HepG2 (cell line): ENCODE results near the gene SHLD1. TPM values are rescaled to one million over a fixed set of nuclear protein-coding genes. Genes with fewer than 3 reads are reported as not detected.
A peak's percentile ranks its signal among the peaks of the same experiment; 100 is the strongest.

Experiments
- HOXA7 ChIP-seq: sonication (generic); formaldehyde crosslinking; IDR thresholded peaks from 2 replicates; pipeline ENCODE4 v1.8.1; 2022; ENCODE audit warnings: mild to moderate bottlenecking, missing genetic modification reagents, moderate library complexity
- KMT2B ChIP-seq: IDR thresholded peaks from 2 replicates; pipeline ENCODE4 v1.6.1; 2016; ENCODE audit warnings: missing genetic modification reagents, missing compliant biosample characterization
- TBX2 ChIP-seq: sonication (generic); formaldehyde crosslinking; IDR thresholded peaks from 2 replicates; pipeline ENCODE4 v1.5.0; 2020; ENCODE audit warnings: missing genetic modification reagents, mild to moderate bottlenecking, borderline replicate concordance
- U2AF1 ChIP-seq: fragments of 200-400 bp; formaldehyde crosslinking; optimal IDR thresholded peaks from 2 replicates; pipeline ENCODE3; 2017; ENCODE audit warnings: mild to moderate bottlenecking, low read depth, low read length
- ZFP41 ChIP-seq: sonication (generic); formaldehyde crosslinking; IDR thresholded peaks from 2 replicates; pipeline ENCODE4 v1.4.0; 2020; ENCODE audit warnings: mild to moderate bottlenecking, missing genetic modification reagents, borderline replicate concordance
- ZNF460 ChIP-seq: sonication (generic); formaldehyde crosslinking; IDR thresholded peaks from 2 replicates; pipeline ENCODE4 v1.5.1; 2020; ENCODE audit warnings: missing genetic modification reagents, mild to moderate bottlenecking, borderline replicate concordance
- ZNF713 ChIP-seq: sonication (generic); formaldehyde crosslinking; IDR thresholded peaks from 2 replicates; pipeline ENCODE4 v1.4.0; 2020; ENCODE audit warnings: mild to moderate bottlenecking, missing genetic modification reagents
- ZNF883 ChIP-seq: sonication (generic); formaldehyde crosslinking; IDR thresholded peaks from 2 replicates; pipeline ENCODE4 v1.5.1; 2020; ENCODE audit warnings: mild to moderate bottlenecking, missing genetic modification reagents; ENCODE audit errors: not compliant biosample characterization
- polyA plus RNA-seq, 8 experiments: library from polyadenylated mRNA; depleted of rRNA in 3 of 8; stranded (reverse) in 7 of 8; unstranded in 1 of 8; fragments of >200 nt; fragmentation: Illumina TruSeq in 4 of 8; extraction: Trizol in 4 of 8; gene quantifications; 2 replicates each; pipeline versions ENCODE4 v1.2.1 to v1.2.3, GENCODE V29; 2011 to 2016; ENCODE audit warnings: low read depth in 4 of 8, missing spikeins in 1 of 8, mixed read lengths in 1 of 8; ENCODE audit not compliant: insufficient read depth in 1 of 8
- total RNA-seq, 5 experiments: library from RNA; depleted of rRNA; stranded (reverse); fragments of >200 nt; fragmentation: Illumina TruSeq; extraction: Trizol; gene quantifications; 2 replicates each; pipeline ENCODE4 v1.2.3, GENCODE V29; 2016; ENCODE audit warnings: low read depth in 1 of 5
- TF ChIP-seq, protein P1 (sequence below): sonication (generic); formaldehyde crosslinking; IDR thresholded peaks from 2 replicates; pipeline ENCODE4 v1.4.0; 2020; ENCODE audit warnings: mild to moderate bottlenecking, missing genetic modification reagents
- TF ChIP-seq, protein P2 (sequence below): sonication (generic); formaldehyde crosslinking; IDR thresholded peaks from 2 replicates; pipeline ENCODE4 v1.4.0; 2020; ENCODE audit warnings: mild to moderate bottlenecking, missing genetic modification reagents
- TF ChIP-seq, protein P3 (sequence below): sonication (generic); formaldehyde crosslinking; IDR thresholded peaks from 2 replicates; pipeline ENCODE4 v1.4.0; 2020; ENCODE audit warnings: mild to moderate bottlenecking, missing genetic modification reagents
- TF ChIP-seq, protein P4 (sequence below): sonication (generic); formaldehyde crosslinking; conservative IDR thresholded peaks from 2 replicates; pipeline ENCODE4 v1.4.0; 2020; ENCODE audit warnings: missing genetic modification reagents

The SHLD1 gene
- total and polyA plus RNA-seq, 2 of the 13 experiments (the other 11 are each of a cell fraction or from before 2014, with no cell fraction given) = 8.9 to 10.0 TPM

DNA sequence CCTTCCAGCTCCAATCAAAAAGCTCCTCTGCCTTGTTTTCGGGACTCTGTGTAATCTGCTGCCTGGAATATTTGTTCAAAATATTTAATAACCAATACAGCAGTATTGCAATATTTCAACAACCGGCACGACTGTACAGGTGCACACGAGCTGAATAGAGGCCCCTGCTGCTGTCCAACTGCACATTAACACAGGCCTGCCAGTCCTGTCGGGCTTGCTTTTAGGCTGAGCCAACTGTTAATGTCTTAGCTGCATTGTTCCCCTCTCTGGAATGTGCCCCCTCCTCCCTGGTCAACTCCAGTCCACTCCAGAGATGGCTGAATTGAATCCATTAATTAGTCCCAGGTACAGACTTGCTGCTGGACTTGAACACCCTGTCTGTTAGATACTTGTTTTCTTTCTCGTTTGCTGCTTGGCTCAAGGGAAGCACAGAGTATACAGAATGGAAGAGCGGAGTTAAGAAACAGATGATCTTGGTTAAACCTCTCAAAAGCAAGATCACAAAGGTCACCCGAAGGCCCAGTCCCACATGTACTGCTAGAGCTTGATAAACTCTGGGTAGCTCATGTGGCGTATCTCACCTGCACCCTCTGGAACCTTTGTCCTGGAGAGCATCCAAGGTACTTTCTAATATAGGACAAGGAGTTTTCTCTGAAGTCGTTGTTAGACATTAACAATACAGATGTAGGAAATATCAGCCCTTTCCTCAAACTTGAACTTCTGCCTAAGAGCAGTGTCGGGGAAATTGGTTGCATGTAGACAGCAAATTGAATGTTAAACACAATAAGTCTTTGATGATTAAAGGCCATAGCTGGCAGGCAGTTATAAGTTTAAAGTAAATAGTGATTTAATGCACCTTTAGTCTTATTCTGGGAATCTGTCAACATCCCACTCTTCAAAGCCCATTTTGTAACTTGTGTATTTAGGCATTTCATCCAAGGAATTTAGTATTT is 31.9 kb downstream of the SHLD1 start (continued):
- TF ChIP-seq, protein P1, sequence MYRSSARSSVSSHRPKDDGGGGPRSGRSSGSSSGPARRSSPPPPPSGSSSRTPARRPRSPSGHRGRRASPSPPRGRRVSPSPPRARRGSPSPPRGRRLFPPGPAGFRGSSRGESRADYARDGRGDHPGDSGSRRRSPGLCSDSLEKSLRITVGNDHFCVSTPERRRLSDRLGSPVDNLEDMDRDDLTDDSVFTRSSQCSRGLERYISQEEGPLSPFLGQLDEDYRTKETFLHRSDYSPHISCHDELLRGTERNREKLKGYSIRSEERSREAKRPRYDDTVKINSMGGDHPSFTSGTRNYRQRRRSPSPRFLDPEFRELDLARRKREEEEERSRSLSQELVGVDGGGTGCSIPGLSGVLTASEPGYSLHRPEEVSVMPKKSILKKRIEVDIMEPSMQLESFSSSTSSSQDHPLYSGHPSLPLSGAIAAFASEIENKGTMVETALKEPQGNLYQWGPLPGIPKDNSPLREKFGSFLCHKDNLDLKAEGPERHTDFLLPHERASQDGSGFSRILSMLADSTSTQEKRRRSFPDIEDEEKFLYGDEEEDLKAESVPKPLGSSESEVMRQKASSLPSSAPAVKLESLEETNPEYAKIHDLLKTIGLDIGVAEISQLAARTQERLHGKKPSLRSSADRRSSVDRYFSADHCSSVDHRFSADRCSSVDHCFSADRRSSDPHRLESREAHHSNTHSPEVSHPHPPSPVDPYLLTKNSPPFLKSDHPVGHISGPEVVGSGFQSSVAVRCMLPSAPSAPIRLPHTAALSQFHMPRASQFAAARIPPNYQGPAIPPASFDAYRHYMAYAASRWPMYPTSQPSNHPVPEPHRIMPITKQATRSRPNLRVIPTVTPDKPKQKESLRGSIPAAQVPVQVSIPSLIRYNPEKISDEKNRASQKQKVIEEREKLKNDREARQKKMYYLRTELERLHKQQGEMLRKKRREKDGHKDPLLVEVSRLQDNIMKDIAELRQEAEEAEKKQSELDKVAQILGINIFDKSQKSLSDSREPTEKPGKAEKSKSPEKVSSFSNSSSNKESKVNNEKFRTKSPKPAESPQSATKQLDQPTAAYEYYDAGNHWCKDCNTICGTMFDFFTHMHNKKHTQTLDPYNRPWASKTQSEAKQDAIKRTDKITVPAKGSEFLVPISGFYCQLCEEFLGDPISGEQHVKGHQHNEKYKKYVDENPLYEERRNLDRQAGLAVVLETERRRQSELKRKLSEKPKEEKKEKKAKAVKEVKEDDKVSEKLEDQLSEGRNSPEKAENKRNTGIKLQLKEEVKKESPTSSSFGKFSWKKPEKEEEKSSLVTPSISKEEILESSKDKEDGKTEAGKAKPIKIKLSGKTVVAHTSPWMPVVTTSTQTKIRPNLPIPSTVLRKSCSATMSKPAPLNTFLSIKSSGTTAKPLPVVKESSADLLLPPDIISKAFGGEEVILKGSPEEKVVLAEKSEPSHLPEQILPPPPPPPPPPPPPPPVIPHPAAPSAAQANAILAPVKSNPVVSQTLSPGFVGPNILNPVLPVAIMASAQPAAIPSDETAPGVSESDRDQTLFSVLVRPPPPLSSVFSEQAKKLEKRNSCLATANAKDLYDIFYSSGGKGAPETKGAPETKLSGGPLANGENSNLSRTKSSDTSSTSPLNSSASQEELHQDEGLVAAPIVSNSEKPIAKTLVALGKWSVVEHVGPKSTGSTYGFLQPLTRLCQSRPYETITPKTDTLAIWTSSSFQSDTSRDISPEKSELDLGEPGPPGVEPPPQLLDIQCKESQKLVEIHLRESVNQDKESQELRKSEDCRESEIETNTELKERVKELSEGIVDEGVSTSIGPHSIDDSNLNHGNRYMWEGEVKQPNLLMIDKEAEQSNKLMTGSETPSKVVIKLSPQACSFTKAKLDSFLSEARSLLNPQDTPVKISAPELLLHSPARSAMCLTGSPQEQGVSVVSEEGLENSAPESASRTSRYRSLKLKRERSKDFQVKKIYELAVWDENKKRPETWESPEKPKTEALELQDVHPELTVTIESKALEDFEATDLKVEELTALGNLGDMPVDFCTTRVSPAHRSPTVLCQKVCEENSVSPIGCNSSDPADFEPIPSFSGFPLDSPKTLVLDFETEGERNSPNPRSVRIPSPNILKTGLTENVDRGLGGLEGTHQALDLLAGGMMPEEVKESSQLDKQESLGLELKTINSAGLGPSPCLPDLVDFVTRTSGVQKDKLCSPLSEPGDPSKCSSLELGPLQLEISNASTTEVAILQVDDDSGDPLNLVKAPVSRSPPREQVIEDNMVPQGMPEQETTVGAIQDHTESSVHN = no peak
- TF ChIP-seq, protein P2, sequence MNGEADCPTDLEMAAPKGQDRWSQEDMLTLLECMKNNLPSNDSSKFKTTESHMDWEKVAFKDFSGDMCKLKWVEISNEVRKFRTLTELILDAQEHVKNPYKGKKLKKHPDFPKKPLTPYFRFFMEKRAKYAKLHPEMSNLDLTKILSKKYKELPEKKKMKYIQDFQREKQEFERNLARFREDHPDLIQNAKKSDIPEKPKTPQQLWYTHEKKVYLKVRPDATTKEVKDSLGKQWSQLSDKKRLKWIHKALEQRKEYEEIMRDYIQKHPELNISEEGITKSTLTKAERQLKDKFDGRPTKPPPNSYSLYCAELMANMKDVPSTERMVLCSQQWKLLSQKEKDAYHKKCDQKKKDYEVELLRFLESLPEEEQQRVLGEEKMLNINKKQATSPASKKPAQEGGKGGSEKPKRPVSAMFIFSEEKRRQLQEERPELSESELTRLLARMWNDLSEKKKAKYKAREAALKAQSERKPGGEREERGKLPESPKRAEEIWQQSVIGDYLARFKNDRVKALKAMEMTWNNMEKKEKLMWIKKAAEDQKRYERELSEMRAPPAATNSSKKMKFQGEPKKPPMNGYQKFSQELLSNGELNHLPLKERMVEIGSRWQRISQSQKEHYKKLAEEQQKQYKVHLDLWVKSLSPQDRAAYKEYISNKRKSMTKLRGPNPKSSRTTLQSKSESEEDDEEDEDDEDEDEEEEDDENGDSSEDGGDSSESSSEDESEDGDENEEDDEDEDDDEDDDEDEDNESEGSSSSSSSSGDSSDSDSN (CRISPR knock-in tag) = no peak
- no peak for TF ChIP-seq ZNF460 (CRISPR knock-in tag)
- TF ChIP-seq HOXA7 (CRISPR knock-in tag) = no peak
- no peak for TF ChIP-seq ZNF883 (CRISPR knock-in tag)
- no peak for TF ChIP-seq U2AF1
- TF ChIP-seq KMT2B (CRISPR knock-in tag) = peak; percentile 19; the same call in 1 of the 2 replicates
- TF ChIP-seq, protein P3, sequence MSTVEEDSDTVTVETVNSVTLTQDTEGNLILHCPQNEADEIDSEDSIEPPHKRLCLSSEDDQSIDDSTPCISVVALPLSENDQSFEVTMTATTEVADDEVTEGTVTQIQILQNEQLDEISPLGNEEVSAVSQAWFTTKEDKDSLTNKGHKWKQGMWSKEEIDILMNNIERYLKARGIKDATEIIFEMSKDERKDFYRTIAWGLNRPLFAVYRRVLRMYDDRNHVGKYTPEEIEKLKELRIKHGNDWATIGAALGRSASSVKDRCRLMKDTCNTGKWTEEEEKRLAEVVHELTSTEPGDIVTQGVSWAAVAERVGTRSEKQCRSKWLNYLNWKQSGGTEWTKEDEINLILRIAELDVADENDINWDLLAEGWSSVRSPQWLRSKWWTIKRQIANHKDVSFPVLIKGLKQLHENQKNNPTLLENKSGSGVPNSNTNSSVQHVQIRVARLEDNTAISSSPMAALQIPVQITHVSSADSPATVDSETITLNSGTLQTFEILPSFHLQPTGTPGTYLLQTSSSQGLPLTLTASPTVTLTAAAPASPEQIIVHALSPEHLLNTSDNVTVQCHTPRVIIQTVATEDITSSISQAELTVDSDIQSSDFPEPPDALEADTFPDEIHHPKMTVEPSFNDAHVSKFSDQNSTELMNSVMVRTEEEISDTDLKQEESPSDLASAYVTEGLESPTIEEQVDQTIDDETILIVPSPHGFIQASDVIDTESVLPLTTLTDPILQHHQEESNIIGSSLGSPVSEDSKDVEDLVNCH (CRISPR knock-in tag) = no peak
- no peak for TF ChIP-seq ZNF713 (CRISPR knock-in tag)
- TF ChIP-seq ZFP41 (CRISPR knock-in tag) = no peak
- TF ChIP-seq, protein P4, sequence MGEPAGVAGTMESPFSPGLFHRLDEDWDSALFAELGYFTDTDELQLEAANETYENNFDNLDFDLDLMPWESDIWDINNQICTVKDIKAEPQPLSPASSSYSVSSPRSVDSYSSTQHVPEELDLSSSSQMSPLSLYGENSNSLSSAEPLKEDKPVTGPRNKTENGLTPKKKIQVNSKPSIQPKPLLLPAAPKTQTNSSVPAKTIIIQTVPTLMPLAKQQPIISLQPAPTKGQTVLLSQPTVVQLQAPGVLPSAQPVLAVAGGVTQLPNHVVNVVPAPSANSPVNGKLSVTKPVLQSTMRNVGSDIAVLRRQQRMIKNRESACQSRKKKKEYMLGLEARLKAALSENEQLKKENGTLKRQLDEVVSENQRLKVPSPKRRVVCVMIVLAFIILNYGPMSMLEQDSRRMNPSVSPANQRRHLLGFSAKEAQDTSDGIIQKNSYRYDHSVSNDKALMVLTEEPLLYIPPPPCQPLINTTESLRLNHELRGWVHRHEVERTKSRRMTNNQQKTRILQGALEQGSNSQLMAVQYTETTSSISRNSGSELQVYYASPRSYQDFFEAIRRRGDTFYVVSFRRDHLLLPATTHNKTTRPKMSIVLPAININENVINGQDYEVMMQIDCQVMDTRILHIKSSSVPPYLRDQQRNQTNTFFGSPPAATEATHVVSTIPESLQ (CRISPR knock-in tag) = no peak
- peak; percentile 73; the same call in 1 of the 2 replicates for TF ChIP-seq TBX2 (CRISPR knock-in tag)
